GM08714 (cell line): ENCODE data around the gene FAM222A.

Source experiments
- H3K4me3 ChIP-seq: fragments of 200-500 bp; sonication (Bioruptor generic); 2 replicates; pipeline ENCODE4 v1.5.1; 2014; ENCODE audit warnings: mild to moderate bottlenecking, low read length, inconsistent platforms
- ZNF274 ChIP-seq: IDR thresholded peaks from 2 replicates; pipeline ENCODE4 v1.6.1; 2012; ENCODE audit warnings: mild to moderate bottlenecking, low read depth, low read length

The FAM222A gene

GRCh38 chr12:109797905-109798669 lies 84.5 kb downstream of the FAM222A start:
- H3K4me3 ChIP-seq = no peak overlapping the region
- no peak for TF ChIP-seq ZNF274

- TF ChIP-seq ZNF274 = no peak
Measured at GRCh38 chr12:109798691-109799090, 85.1 kb downstream of the FAM222A start.

GRCh38 chr12:109800536-109800935 lies 86.9 kb downstream of the FAM222A start:
- TF ChIP-seq ZNF274 = no peak
- H3K4me3 ChIP-seq = no peak overlapping the region

More at GRCh38 chr12:109798691-109799090, 85.1 kb downstream of the FAM222A start:
- no peak overlapping the region for H3K4me3 ChIP-seq

GRCh38 chr12:109802828-109803227 lies 89.2 kb downstream of the FAM222A start:
- no peak overlapping the region for H3K4me3 ChIP-seq
- TF ChIP-seq ZNF274 = no peak

- no peak for TF ChIP-seq ZNF274
- no peak overlapping the region for H3K4me3 ChIP-seq
Measured at GRCh38 chr12:109803678-109804077, 90.1 kb downstream of the FAM222A start.

- TF ChIP-seq ZNF274 = no peak
- H3K4me3 ChIP-seq = no peak overlapping the region
Measured at GRCh38 chr12:109804820-109805761, 91.5 kb downstream of the FAM222A start.

GRCh38 chr12:109807954-109808643 lies 94.5 kb downstream of the FAM222A start:
- no peak overlapping the region for H3K4me3 ChIP-seq
- no peak for TF ChIP-seq ZNF274

GRCh38 chr12:109808876-109809646 lies 95.4 kb downstream of the FAM222A start:
- H3K4me3 ChIP-seq = no peak overlapping the region
- TF ChIP-seq ZNF274 = no peak

- H3K4me3 ChIP-seq = no peak overlapping the region
- TF ChIP-seq ZNF274 = no peak
Measured at GRCh38 chr12:109810954-109811623, 97.5 kb downstream of the FAM222A start.

- TF ChIP-seq ZNF274 = no peak
- H3K4me3 ChIP-seq = no peak overlapping the region
Measured at GRCh38 chr12:109811624-109811995, 98.0 kb downstream of the FAM222A start.

- TF ChIP-seq ZNF274 = no peak
Measured at GRCh38 chr12:109813810-109814416, 100.3 kb downstream of the FAM222A start.

GRCh38 chr12:109814600-109815150 lies 101.0 kb downstream of the FAM222A start:
- no peak for TF ChIP-seq ZNF274
- no peak overlapping the region for H3K4me3 ChIP-seq

More at GRCh38 chr12:109813810-109814416, 100.3 kb downstream of the FAM222A start:
- no peak overlapping the region for H3K4me3 ChIP-seq
